COR-L47 (cell line): ENCODE data around the gene USH1G.
"Not testable (repeated sequence)": the region's sequence is repeated elsewhere in the genome, so short reads cannot be mapped to it uniquely, and the experiment has no call there.

ENCODE experiments used
- DNase-seq: peaks from one replicate; lab custom pipeline; 2025; lab: John Stamatoyannopoulos, UW

USH1G gene

GRCh38 chr17:74874615-74875037 is 48.4 kb downstream of the USH1G start:
- DNase-seq = no peak

- DNase-seq = no peak
These were observed 49.0 kb downstream of the USH1G start for GRCh38 chr17:74873874-74874614.

GRCh38 chr17:74873037-74873873 is 49.8 kb downstream of the USH1G start:
- peak; percentile 99 for DNase-seq

- no peak for DNase-seq
These were observed 50.6 kb downstream of the USH1G start, which contains the start of gene FDXR for GRCh38 chr17:74872313-74873036. Gene FDXR, minus strand, starts transcription at chr17:74872994. Its CDS starts 50 bp downstream, at chr17:74872944.

DNA sequence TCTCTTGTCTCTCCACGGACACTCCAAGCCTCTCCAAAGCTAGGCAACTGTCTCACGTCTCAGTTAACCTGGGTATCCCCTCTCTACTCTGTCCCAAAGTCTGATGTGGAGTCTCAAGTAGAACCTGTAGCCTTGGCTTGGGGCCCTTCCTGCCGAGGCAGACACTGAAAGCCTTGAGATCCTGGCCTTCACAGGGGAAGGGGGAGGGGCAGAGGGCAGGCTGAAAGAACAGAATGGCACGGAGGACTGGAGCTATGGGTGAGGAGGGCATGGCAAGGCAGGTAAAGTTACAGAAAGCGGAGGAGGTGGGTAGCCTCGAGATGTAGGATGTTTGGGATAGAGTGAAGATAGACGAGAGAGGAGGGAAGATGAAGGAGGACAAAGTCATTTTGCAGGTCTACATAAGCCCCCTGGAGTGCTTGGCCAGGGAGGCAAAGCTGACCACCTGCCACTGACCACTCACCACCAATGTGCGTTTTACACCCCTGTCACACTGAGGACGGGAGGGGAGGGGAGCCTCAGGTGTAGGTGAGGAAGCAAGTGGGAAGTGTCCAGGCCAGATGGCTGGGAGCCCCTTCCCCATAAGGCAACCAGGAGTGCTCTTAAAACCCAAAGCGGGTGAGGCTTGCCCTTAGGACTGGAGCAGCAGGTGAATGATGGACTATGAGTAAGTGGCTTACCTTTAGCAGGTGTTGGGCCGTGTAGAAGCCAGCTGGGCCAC is 51.5 kb downstream of the USH1G start:
- no peak for DNase-seq

GRCh38 chr17:74870512-74870911 is 52.5 kb downstream of the USH1G start:
- no peak for DNase-seq

GRCh38 chr17:74870028-74870427 is 53.0 kb downstream of the USH1G start:
- not testable (repeated sequence) for DNase-seq

DNA sequence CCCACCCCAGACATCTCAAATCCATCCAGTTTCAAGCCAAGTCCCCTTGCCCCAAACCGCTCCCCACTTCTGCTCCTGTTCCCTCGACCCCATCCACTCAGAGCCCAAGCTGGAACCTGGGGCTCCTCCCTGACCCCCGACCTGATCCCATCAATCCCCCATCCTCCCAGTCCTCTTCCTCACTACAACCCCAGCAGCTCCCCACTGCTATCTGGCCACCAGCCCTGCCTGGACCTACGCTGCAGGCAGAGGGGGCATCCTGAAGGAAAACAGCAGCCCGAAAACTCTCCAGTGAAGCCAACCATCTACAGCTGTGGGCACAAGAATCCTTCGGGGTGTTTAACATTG is 54.2 kb downstream of the USH1G start:
- DNase-seq = no peak

DNA sequence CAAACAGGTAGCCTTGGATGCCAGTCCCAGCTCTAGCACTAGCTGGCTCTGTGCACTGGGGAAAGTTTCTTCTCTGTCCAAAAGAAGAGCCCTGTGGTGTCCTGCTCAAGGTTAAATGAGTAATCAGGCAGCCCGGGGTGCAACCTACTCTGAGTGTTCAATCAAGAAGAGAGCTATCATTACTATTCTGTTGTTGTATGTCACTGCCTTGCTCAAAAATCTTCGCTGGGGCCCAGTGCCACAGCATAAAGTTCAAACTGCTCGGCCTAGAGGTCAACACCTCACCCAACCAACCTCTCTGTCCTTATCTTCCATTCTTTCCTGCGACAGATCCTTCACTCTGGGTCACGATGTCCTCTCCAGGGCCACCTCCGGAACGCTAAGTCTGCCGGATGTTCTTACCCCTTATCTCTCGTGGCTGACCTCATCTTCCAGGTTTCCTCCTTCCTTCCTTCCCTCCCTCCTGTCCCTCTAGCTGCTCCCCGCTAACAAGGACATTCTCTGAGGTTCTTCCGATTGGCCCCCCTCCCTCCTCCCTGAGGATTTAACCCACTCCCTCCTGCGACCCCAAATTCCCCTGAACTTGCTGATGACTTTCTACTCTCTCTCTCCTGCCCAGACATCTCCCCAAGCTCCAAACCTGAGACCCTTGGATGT is 54.7 kb downstream of the USH1G start:
- DNase-seq = no peak

DNA sequence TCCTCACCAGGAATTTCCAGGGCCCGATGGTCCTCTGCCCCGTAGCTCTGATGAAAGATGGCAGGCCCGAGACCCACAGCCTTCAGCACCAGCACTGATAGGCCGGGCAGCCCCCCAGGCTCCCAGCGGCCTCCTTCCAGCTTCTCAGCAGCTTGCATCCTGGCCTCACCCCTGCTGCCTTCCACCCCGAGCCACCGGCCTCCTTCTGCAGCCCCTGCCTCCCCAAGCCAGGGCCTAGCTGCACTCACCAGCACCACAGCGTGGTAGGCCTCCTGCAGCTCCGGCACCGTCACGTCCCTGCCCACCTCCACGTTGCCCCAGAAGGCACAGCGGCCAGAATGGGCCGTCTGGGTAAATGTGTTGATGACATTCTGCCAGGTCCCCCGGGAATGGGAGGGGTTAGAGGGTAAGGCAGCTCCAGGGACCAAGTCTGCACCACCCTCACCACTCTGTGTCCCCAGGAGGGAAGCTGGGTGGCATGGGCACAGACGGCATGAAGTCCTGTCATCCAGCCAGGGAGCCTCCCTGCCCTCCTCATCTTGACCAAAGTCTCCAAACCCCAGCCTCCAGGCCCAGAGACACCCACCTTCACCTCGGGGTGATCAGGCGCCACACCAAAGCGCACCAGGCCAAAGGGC is 56.7 kb downstream of the USH1G start:
- DNase-seq = no peak
